Spleen (tissue), 7 donors: Measurements from ENCODE around the gene TBC1D21.

ENCODE experiments used
- CTCF ChIP-seq, 11 experiments: fragments of 200-600 bp in 7 of 11; fragments of 450-650 bp in 4 of 11; sonication (generic) in 4 of 11; IDR thresholded peaks in 8 of 11; conservative IDR thresholded peaks in 3 of 11; 1 replicate in 7 of 11; 2 replicates in 4 of 11; pipeline versions ENCODE4 v1.4.0 to v1.8.0; 2016 to 2021; ENCODE audit warnings: antibody characterized with exemption in 11 of 11, inconsistent platforms in 4 of 11, mild to moderate bottlenecking in 1 of 11
- POLR2A ChIP-seq, 3 donors: fragments of 450-650 bp; IDR thresholded peaks; one replicate each; pipeline ENCODE4 v1.5.1; 2017; ENCODE audit warnings: antibody characterized with exemption in 3 of 3, mild to moderate bottlenecking in 1 of 3
- POLR2AphosphoS5 ChIP-seq, 3 donors: sonication (generic); formaldehyde crosslinking; IDR thresholded peaks; one replicate each; pipeline ENCODE4 v1.5.1; 2017; ENCODE audit warnings: antibody characterized with exemption in 3 of 3
- donor health status: DM: no; HTN: no; CAD: no; lungs with moderate emphysema.
- donor health status: DM: no; HTN: no; CAD: no.
- donor health status: DM: no; HTN: no; CAD: no.

DNA sequence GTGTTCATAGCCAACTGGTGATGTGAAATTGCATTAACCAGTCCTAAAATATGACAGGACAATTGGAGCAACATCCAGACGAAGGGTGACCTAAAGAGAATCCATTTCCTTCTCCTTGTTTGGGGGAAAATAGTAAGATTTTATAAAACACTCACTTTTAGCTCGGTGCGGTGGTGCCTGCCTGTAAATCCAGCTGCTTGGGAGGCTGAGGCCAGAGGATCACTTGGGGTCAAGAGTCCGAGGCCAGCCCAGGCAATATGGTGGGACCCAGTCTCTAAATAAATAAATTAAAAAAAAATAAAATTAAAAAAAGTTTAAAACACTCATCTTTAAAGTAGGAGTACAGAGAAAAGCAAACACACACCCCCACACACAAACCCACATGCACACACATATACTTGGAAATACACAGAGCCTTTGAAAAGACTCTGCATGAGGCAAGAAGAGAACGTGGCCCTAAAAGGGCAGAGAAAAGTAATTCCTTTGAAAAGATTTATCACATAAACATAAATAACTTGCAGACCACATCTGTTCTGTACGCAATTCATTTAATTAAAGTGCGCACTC, 38.7 kb downstream of the TBC1D21 start:
- TF ChIP-seq CTCF (IDR thresholded peaks at IDR 0.05 in 8 of 11, conservative IDR thresholded peaks at IDR 0.05 in 3 of 11) (no peak), POLR2AphosphoS5 (IDR thresholded peaks at IDR 0.05) (no peak), POLR2A (IDR thresholded peaks at IDR 0.05) (no peak)
